Fibroblast of peridontal ligament (primary cell): ENCODE results near the gene CFAP221.
A peak's percentile ranks its signal among the peaks of the same experiment; 100 is the strongest.
"Not testable (repeated sequence)": the region's sequence is repeated elsewhere in the genome, so short reads cannot be mapped to it uniquely, and the experiment has no call there.

Experiments used
- DNase-seq: peaks from one replicate; pipeline ENCODE4 v3.0.0-alpha.2; 2010; ENCODE audit errors: extremely low read depth

CFAP221 gene

DNA sequence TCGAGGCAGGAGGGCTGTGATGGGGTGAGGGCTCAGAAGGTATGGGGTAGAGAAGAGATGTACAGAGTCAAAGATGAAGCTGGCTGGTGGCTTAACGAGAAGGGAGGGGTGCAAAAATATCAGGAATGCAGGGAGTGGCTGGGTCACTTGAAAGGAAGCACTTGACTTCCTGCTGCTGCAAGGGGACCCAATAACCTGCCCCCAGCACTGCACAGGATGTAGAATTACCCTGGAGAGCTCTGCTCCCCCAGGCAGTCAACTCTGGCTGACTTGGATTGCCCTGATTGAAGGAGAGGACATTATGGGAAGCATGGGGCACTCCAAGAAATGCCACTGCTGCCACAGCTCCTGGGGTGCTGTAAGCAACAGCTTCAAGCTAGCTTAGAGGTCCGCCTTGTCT is 41.8 kb downstream of the CFAP221 start:
- no peak for DNase-seq

DNA sequence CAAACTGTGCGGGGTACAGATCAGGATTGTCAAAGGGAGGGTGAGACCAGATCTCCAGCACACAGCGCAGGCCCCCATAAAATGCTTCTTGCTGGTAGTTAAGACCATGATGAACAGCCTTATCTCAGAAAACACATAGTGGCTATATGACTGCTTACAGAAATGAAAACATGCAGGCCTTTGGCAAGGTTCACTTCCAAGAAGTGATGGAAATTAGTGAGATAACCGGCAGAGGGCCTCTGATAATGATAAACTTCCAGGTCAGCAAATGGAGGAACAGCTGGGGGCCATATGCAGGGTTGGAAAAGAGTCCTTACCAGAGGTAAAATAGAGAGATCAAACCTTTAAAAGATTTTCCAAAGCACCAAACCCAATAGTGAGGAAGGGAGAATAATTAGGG is 46.6 kb downstream of the CFAP221 start:
- DNase-seq: no peak

DNA sequence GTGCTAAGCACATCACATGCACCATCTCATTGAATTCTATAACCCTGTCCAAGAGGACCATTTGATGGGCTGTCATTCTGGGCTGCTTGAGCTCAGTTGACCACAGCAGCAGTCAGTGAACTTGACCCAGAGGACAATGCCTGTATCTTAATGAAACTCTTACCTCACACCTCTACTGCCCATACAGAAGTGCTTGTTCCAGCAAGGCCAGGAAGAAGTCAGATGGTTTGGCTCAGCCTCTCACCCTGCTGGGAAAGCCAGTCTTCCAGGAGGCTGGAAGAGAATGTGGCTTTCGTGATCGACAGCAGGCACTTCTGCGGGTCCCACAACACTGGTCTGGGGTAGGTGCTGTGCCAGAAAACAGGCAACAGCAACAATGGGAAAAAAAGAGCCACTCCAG is 47.3 kb downstream of the CFAP221 start:
- DNase-seq: no peak

DNA sequence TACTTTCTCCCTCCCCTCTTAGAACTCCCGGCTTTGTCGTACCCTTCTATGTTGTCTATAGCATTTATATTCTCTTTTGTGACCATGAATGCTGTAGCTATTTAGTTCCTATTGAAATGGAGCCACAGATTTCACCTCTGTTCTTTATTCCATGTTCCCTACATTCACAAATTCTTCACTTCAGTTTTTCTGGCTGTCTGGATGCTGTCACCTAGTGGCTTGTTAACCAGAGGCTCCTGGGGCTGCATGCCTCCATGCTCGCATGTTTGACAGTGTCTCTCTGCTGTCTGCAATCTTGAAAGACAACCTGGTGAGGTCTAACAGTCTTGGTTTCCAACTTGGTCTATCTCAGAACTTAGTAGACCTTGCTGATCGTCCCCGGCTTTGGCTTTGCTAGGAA is 48.2 kb downstream of the CFAP221 start:
- no peak for DNase-seq

DNA sequence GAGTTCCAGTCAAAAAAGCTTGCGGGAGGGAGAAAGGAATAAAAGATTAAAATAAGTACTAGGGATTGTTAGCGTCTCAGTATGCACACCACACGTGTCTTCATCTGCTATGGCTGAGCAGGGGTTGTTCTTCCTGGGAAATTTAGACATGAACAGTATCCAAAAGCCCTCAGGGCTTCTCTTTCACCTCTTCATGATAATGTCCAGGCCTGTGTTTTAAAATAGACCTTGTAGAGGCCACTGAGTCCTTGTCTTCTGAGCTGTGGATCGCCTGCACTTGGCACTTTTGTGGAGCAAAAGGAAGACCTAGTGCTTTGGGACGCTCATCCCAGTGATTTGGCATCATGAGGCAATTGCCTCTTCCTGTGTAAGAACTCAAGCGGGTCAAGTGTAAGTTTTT is 52.4 kb downstream of the CFAP221 start:
- DNase-seq: no peak

DNA sequence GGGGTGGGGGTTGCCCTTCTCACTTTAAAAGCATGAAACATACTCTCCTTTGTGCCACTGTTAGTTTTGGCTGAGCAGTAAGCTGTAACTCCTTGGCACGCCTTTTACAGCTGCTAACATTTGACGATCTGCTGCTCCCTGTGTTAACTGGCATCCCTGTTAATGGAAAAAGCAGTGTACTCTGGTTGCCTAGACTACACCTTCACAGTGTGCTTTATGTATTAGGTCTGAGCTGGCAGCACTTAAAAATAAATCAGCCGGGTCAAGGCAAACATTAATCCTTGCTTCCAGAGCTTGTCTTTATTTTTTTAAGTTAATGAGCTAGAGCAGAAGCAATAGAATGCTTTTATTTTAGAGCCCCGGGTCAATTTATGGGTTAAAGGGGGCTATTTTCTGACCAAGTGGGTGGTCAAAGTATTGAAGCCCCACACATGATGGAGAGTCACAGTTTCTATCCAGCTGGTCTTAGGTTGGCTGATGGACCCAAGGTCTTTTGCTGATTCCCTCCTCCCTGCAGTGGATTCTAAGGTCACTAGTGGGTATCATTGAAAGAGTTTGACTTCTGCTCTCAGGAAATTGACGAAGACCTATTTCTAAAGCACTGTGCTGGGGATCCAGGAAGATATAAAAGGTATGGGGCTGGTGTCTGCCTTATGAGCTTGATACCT is 54.5 kb downstream of the CFAP221 start:
- no peak for DNase-seq

DNA sequence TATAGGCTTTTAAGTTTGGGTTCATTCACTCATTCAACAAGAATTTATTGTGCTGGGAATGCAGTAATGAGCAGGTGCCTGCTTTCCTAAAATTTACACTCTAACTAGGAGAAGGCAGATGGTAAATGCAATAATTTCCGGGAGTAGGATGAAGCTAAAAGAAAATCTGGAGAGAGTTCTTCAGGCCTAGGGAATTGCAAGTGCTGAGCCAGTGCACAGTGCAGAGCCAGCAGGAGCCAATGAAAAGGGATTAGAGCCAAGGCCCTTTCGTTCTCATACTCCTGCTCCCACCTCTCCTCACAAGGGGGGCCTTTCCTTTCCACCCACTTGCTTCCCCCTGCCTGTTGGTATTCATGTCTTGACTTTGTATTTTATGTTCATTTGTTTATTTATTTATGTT is 55.1 kb downstream of the CFAP221 start:
- no peak for DNase-seq

DNA sequence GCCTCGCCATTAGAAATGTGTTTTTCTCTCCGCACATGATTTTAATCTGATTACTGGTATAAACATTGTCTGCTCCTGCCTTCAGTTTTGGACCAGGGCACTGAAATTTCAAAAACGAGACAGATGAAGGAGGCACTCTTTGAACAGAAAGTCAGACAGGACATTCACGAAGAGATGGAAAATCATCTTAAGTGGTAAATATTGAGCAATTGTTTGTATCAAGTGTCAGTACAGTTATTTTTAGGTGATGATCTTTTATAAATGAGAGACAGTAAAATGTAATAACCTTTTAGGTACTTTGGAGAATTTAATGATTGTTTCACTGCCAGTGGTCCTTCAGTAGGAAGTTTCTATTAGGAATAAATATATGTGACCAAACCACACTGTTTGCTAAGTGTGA is 60.8 kb downstream of the CFAP221 start:
- DNase-seq: no peak

DNA sequence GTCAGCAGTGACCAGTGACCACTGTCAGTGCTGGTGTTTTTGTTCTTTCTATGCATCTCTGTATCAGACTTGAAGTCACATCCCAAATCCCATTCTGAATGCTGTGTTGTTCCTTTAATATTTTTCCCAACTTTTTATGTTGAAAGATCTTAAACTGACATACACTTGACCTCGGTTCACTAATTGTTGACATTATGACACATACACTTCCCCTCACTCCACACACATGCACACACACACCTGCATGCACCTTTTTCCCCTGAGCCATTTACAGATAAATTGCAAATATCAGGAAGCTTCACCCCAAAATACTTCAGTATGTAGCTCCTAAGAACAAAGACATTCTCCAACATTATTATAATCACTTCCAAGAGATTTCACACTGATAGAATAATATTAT is 62.4 kb downstream of the CFAP221 start:
- no peak for DNase-seq

DNA sequence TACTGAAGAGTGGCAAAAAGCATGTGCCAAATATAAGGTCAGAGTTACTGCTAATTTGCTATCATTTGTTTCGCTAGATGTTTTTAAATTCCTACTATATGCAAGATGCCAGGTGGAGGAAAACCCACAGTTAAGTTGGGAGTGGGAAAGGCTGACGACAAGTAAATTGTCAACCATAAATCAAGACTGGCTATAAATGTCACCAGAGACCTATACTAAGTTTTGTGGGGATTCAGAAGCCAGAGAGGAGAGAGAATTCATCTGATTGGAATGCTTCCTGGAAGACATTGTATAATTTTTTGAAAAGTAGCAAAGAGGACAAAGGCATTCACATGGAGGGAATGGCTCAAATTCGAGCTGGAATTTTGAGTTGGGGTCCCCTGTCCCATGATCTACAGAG is 64.3 kb downstream of the CFAP221 start:
- no peak for DNase-seq

DNA sequence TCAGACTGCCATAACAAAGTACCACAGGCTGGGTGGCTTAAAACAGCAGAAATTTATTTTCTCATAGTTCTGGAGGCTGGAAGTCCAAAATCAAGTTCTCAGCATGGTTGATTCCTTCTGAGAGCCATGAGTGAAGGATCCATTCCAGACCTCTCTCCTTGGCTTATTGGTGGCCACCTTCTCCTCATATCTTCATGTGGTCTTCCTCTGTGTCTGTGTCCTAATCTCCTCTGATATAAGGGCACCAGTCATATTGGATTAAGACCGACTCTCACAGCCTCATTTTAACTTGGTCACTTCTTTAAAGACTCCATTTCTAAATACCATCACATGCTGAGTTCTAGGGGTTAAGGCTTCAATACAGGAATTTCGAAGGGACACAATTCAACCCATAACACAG is 65.1 kb downstream of the CFAP221 start:
- DNase-seq: no peak

DNA sequence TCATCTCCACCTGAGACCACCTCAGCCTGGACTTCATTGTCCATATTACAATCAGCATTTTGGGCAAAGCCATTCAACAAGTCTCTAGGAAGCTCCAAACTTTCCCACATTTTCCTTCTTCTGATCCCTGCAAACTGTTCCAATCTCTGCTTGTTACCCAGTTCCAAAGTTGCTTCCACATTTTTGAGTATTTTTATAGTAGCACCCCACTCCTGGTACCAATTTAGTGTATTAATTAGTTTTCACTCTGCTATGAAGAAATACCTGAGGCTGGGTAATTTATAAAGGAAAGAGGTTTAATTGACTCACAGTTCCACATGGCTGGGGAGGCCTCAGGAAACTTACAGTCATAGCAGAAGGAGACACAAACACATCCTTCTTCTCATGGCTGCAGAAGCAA is 69.9 kb downstream of the CFAP221 start:
- not testable (repeated sequence) for DNase-seq

DNA sequence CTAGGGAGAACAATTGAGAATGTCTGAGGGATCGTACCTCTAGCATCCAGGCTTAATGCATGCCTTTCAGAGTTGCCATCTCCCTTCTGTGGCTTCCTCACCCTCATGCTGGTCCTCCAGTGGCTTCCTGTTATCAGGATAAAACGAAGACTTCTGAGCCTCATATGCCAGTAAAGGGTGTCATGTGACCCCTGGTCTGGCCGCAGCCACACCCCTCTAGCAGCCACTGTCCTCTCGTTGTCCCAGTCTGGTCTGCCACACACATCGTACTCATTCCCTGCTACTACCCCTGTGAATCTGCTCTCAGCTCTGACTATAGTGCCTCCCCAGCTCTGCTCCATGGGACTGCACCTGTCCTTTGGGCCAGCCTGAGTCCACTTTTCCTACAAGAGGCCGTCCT is 72.2 kb downstream of the CFAP221 start:
- no peak for DNase-seq

DNA sequence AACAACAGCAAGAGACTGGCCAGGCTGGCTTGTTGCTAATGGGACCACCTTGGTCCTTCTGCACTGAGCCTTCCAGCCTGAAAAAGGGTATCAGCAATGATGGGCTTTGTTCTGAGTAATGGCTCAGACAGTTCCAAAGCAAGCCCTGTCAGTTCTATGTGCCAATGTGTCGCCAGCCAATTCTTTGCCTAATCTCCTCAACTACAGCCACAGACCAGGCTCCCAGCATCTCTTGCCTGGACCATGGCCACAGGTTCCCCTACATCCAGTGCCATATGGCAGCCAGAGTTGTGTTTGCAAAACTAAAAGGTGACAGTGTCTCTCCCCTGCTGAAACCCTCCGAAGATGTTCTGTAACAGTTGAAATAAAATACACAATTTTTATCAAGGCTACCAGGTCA is 73.2 kb downstream of the CFAP221 start:
- no peak for DNase-seq

DNA sequence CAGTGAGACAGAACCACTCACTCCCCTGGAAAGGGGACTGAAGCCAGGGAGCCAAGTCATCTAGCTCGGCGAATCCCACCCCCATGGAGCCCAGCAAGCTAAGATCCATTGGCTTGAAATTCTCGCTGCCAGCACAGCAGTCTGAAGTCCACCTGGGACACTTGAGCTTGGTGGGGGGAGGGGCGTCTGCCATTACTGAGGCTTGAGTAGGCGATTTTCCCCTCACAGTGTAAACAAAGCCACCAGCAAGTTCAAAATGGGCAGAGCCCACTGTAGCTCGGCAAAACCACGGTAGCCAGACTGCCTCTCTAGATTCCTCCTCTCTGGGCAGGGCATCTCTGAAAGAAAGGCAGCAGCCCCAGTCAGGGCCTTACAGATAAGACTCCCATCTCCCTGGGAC is 74.5 kb downstream of the CFAP221 start:
- not testable (repeated sequence) for DNase-seq

DNA sequence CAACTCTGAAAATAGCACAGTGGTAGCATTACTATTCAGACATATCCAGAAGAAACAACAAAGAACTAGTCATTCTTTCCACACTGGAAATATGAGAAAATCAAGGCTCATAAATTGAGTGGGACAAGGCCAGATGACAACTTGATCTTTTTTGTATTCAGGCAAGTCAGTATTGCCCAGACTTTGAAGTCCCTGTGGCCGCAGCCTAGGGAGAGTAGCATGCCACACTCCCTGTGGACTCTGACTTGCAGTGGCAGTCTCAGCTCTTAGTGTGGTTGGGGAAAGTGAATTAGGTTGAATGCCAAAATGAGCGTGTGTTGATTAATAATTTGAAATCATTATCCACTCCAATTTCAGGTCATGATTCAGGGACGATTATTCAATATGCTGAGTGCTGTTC is 81.0 kb downstream of the CFAP221 start:
- no peak for DNase-seq

DNA sequence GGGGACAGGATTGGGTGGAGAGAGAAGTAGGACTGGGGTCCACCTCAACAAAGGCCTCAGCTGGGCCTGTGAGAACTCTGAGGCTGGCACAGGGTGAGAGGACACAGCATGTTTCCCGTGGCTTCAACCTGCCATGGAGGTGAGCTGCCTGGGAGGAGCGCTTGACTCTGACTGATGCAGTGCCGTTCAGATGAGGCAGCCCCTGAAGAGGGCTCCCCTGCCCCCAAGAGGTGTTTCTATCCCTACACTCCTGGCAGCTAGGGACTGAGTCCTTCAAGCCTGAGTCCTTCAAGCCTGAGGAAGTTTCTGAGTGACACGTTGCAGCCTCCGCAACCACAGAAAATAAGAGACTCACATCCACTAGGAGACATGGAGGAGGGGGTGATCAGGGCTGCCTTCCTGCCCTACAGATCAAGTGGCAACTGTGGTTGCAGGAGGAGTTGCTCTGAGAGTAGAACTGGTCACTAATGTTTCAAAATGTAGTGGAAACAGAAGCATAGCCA is 85.1 kb downstream of the CFAP221 start:
- no peak for DNase-seq

DNA sequence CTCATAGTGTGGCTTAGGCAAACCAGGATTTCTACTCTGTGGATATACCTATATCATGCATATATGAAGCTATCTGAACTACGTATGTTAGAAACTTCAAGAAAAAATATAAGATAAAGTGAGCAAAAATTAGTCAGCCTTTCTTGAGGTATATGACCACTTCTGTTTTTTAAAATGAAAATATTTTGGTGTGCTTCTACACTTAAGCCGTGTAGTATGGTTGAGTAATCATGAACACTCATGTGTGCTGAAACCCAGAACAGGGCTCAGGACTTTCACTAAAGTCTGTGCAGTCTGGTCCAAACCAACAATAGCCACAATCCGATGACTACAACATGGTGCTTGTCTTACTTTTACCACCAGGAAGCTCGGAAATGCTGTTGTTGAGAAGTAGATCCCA is 85.9 kb downstream of the CFAP221 start:
- no peak for DNase-seq

DNA sequence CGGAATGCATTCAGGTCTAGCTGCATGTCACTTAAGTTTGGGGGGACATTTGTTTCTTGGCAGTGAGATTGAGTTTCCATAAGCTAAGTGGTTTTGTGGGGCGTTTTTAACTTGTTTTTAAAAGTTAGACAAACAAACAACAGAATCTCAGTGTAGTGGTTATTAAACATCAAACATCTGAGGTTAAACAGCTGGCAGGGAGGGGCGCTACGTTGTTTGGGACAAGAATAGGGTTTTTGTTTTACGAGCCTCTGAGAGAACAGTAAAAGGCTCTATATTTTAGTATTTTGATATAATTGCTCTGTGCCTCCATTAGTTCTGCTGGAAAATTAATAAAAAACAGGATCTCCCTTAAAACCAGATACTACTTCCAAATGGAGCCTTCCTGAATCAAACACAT is 93.1 kb downstream of the CFAP221 start:
- DNase-seq: no peak

DNA sequence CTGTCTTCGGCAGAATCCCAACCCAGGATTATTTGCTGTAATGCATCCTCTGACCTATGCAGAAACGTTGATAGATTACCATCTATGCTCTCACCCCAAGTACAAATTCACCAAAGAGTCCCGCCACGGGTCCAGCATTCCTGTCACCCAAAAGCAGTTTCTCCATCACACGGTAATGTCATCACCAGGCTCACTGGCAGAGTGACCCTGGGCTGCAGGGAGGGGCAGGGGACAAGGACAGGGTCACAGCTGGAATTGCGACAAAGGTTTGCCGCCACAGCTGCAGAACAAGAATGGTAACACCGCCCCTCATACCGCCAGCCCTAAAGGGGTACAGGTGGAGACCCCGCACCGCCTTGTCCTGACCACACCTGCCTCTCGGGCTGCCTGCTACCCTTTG is 94.0 kb downstream of the CFAP221 start:
- DNase-seq: no peak

DNA sequence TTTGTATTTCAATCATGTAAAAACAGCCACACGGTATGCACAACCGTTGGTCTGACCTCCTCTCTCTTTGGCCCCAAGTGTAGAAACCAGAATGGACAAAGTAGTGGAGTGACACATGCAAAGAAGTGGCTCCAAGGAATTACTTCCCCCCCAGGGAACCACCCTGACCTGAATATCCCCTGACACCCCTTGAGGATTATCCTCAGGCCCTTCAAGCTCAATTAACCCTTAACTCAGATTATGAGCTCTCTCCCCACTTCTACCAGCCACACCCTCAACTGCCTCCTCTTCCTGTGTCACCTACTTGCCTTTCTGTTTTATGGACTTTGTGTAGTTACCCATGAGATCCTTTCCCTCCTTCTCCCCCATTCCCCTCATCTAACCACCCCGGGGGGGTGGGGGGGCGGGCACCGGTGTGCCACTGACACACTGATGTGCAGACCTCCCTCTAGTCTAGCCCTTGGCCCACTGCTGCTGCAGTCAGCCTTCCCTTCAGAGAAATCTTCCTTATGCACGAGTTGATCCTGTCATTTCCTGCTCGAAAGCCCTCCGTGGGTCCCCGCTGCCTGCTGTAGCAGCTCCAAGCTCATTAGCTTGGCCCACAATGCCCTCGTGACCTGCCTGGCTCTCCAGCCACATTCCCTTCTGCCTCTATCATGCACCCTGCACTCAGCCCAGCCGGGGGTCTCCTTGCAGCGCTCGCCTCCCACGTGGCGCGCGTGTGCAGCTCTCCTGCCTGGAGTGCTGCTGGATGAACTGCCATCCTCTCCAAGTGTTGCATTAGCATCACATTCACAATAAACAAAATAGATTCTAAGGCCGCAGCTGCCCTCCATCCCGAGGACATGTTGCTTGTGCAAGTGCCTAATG is 94.7 kb downstream of the CFAP221 start:
- DNase-seq: no peak

DNA sequence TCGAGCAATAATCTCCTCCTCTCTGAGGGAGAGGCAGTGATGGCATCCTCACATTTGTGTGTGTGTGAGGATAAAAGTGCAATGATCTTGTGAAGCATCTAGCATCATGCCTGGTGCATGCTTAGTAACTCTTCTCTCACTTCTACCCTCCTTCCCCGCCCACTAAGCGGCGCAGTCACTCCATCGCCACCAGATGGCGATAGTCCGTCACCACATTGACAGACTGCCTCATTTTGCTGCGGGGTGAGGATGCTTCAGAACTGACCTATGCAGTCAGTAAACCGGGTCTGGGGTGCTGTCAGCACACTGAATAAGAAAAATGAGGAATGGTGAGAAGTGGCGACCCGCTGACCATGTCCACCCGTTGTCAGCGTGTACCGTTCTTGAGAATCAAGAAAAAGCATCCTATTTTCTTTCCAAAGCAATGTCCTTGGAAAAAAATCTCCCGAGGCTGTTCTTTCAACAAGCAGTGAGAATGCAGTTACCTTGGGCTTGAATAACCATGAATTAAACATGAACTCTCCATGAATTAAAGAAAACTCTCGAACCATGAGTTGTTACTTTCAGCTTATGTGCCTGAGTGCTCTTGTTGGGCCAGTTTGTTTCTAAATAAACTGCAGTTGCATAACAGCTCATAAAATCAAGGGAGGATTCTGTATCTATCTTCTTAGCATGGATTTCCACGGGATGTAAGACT is 97.5 kb downstream of the CFAP221 start:
- peak; percentile 73 for DNase-seq

DNA sequence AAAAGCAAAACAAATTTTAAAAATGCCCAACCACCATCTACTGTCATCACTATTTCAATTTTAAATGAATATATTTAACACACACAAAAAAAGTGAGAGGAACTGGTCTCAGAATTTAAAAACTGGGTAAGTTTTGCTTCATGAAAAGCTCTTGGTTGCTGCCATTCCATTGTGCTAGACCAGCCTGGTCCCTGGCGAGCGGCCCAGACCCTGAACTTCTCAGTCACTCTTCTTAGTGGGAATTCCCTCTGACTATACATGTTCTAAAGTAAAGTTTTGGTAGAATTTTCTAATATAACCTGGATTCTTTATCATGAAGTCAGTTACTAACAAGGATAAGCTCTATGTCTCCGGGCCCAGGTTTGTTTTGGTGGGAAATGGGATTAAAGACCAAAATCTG is 99.9 kb downstream of the CFAP221 start:
- DNase-seq: peak; percentile 11
